SKM-1 (cell line): Measurements from ENCODE around the gene LILRA6.
"Not testable (repeated sequence)": the region's sequence is repeated elsewhere in the genome, so short reads cannot be mapped to it uniquely, and the experiment has no call there.

ENCODE experiments used
- DNase-seq: peaks from one replicate; lab custom pipeline; 2025; ENCODE audit not compliant: unreplicated experiment; lab: John Stamatoyannopoulos, UW

LILRA6 gene

GRCh38 chr19:54242646-54243045 is at the start of gene LILRA6:
TSS of gene LILRA6 (minus strand) at chr19:54242790.
- not testable (repeated sequence) for DNase-seq

DNA sequence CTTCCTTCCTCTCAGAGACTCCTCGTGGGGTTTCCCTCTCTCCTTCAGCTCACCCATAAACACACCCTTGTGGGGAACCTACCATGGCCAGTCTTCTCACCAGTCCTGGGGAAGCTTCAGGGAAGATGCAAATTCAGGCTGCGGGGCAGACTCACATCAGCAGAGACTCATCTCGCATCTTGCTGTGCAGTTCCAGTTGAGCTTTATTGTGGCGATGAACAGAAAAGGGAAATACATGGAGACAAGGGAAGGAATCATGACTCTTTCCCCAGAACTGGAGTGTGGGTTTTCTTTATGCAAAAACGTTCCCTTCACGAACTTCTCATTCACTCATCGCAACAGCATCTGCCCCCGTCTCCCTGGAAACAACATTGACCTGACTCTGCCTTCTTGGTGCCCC is 46.6 kb upstream of the LILRA6 start:
- not testable (repeated sequence) for DNase-seq

DNA sequence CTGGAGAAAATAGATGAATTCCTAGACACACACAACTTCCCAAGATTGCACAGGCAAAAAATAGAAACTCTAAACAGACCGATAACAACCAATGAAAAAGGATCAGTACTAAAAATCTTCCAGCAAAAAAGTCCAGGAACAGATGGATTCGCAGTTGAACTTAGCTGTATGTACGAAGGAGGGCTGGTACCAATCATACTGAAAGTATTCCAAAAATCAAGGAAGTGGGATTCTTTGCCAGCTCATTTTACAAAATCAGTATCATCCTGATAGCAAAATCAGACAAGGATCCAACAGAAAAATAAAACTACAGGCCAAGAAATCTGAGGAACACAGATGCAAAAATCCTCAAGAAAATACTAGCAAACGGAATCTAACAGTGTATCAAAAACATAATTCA is 44.9 kb upstream of the LILRA6 start:
- no peak for DNase-seq

GRCh38 chr19:54286283-54286682 is 43.7 kb upstream of the LILRA6 start:
- DNase-seq, result not testable (repeated sequence)

GRCh38 chr19:54285427-54286056 is 43.0 kb upstream of the LILRA6 start:
- not testable (repeated sequence) for DNase-seq

- no peak for DNase-seq
Measured at GRCh38 chr19:54282686-54283470, 40.3 kb upstream of the LILRA6 start.

GRCh38 chr19:54281729-54282075 is 39.1 kb upstream of the LILRA6 start:
- not testable (repeated sequence) for DNase-seq

DNA sequence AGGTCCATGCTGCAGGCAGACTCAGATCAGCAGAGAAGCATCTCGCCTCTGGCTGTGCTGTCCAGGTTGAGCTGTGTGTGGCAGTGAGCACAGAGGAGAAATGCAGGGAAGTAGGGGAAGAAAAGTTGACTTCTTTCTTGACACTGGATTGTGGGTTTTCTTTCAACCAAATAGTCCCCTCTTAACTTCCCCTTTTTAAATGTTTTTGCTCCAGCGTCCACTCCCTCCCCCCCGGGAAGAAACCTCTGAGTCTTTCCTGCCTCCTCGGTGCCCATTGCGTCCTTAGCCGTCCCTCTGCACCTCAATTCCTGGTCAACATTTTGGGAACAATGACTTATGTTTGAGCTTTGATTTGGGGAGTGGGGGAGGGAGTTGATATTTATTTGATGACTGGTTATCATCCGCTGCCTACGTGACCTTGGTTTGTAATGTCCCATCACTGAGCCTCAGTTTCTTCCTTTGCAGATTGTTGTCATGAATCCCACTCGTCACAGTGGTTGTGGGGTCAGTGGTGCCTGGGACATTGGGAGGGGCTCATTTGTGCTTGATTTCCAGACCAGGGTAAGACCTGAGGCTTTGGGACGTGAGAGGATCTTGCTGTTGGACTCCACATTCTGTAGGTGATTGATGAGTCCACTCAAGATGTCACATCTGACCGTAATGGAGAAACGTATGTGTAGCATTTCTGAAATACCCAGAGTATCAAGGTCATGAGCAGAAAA is 38.6 kb upstream of the LILRA6 start, which contains the start of gene LILRB2:
TSS of gene LILRB2 (minus strand) at position 104 of the 722 bp plus-strand sequence. CDS start 614 bp downstream, outside the sequence.
- DNase-seq, result no peak

- not testable (repeated sequence) for DNase-seq
Measured at GRCh38 chr19:54280441-54280840, 37.9 kb upstream of the LILRA6 start.

DNA sequence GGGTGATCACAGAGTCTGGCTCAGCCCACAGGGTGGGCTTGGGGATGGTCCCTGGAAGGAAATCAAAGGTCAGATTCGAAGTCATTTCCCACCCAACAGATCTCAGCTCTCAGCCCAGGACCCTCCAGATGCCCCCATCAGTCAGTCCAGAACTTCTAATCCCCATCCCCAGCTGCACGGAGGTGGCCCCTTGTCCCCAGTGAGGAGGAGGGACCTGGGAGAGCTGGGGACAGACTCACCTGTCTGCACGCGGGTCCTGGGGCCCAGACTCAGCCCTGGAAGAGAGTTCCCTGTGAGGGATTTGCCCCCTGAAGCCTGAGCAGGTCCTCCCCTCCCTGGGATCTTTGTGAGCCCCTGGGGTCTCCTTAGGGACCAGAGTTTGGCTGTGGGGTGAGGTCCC is 37.4 kb upstream of the LILRA6 start:
- not testable (repeated sequence) for DNase-seq

GRCh38 chr19:54279406-54279962 is 36.9 kb upstream of the LILRA6 start:
- no peak for DNase-seq

GRCh38 chr19:54278571-54279195 is 36.1 kb upstream of the LILRA6 start:
- not testable (repeated sequence) for DNase-seq

- DNase-seq, result not testable (repeated sequence)
Measured at GRCh38 chr19:54278056-54278455, 35.5 kb upstream of the LILRA6 start.

DNA sequence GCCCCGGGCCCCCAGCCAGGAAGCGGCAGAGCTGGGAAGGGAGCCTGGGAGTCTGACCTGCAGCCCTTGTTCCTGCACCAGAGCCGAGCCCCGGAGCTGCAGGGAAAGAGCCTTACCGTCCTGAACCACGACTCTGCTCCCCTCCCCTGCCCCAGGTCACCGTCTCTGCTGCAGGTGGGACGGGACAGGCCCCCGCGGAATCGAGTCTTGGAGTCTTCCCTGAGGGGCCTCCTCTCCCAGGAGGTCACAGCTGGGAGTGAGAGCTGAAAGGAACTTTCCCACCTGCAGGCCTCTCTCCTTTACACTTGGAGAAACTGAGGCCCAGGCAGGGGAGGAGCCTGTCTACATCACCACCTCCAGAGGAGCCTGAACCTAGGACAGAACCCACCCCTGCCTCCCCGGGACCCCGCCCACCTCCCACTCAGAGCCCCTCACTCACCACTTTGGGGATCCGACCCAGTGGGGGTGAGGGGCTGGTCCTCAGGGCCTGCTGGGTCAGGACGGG is 34.6 kb upstream of the LILRA6 start:
- DNase-seq, result not testable (repeated sequence)

DNA sequence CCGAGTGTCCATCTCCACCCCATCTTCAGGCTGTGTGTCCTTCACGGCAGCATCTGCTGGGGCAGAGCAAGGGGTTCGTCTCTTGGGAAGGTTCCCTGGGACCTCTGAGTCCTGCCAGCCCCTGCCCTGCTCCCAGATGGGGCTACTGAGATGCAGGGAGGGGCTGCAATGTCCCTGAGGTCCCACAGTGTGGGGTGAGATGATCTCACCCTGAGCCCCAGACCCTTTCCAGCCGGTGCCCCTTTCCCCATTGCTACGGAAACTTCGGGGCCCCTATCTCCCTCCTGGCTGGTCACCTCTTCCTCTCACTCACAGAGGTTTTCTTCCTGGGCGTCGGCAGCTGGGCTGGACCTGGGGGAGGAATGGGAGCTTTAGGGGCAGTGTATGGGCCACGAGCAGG is 33.4 kb upstream of the LILRA6 start:
- no peak for DNase-seq

- not testable (repeated sequence) for DNase-seq
Measured at GRCh38 chr19:54274516-54274915, 31.9 kb upstream of the LILRA6 start.

- no peak for DNase-seq
Measured at GRCh38 chr19:54273821-54274220, 31.2 kb upstream of the LILRA6 start.

GRCh38 chr19:54272181-54272580 is 29.6 kb upstream of the LILRA6 start:
- not testable (repeated sequence) for DNase-seq

DNA sequence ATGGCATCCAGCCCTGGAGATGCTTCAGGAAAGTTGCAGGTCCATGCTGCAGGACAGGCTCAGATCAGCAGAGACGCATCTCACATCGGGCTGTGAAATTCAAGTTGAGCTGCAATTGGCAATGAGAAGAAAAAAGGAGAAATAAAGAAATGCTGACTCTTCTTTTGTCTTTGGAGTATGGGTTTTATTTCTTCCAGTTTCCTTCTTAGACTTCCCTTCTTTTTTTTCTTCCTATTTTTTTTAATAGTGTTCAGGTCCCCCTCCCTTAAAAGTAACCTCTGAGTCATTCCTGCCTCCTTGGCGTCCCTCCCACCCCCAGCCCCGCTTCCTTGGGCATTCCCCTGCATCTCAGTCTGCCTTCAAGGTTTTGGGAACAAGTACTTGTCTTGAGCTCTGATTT is 29.0 kb upstream of the LILRA6 start:
- not testable (repeated sequence) for DNase-seq

DNA sequence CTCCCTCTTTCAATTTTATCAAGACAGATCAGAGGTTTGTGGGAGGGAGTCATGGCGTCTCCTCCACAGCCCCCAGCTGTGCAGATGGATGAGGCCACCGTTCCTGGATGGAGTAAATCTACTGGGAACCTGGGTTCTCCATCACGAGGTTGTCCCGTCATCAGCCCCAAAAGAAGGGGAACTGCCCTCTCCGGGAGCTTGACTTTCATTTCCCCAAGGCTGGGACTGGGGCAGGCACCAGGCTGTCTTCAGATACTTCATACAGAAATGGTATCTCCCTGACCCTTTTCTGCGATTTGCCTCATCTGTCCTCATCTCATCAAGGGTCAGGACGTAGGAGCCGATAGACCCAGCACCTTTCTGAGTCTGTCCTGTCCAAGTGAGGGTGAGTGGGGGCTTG is 28.5 kb upstream of the LILRA6 start:
- DNase-seq, result no peak

DNA sequence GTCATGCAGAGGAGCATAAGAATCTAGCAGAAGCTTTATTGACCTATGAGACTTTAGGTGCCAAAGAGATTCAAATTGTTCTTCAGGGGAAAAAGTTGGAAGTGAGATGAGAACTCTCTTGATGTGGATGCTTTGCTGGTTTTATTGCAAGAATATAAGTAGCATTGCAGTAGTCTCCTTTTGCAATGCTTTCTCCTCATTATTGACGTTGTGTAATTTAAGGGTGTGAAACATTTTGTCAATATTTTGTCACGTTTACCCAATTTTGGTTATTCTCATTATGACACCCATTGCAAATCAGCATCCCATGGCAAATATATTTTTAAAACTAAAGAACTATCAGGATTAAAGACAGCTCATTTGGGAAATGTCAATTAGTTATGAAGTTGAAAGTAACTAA is 26.3 kb upstream of the LILRA6 start:
- no peak for DNase-seq
